SU-DHL-6 (cell line): ENCODE measurements around the gene ADCYAP1R1.

ENCODE experiments used
- H2AFZ ChIP-seq: fragments of 200-600 bp; sonication (generic); 2 replicates; pipeline ENCODE4 v1.6.1; 2014; ENCODE audit warnings: low read depth, mild to moderate bottlenecking, moderate library complexity, mixed read lengths, antibody characterized with exemption, low read length; ENCODE audit not compliant: severe bottlenecking
- H3F3A ChIP-seq: fragments of 200-600 bp; shearing (Covaris generic); 2 replicates; pipeline ENCODE4 v1.6.0; 2016; ENCODE audit warnings: antibody characterized with exemption, mild to moderate bottlenecking; ENCODE audit not compliant: insufficient read depth
- H3K27ac ChIP-seq: fragments of 200-600 bp; sonication (generic); 2 replicates; pipeline ENCODE4 v1.5.1; 2016; ENCODE audit warnings: low read depth, mild to moderate bottlenecking, low read length, moderate library complexity, mixed read lengths
- H3K27me3 ChIP-seq: fragments of 200-600 bp; sonication (generic), shearing (Covaris generic); 2 replicates; pipeline ENCODE4 v1.6.0; 2014; ENCODE audit warnings: mild to moderate bottlenecking, low read length
- H3K36me3 ChIP-seq: fragments of 200-600 bp; sonication (generic); 2 replicates; pipeline ENCODE4 v1.6.1; 2014; ENCODE audit warnings: mild to moderate bottlenecking, low read length, mixed read lengths
- H3K4me2 ChIP-seq: fragments of 300-600, 200-600 bp; shearing (Covaris generic), sonication (generic); 2 replicates; pipeline ENCODE4 v1.6.0; 2014; ENCODE audit warnings: low read length, low read depth, mild to moderate bottlenecking; ENCODE audit not compliant: poor library complexity, severe bottlenecking
- H3K4me3 ChIP-seq: fragments of 200-600 bp; sonication (generic); 2 replicates; pipeline ENCODE4 v1.5.1; 2014; ENCODE audit warnings: antibody characterized with exemption, low read length, mild to moderate bottlenecking, mixed read lengths; ENCODE audit not compliant: insufficient read depth, poor library complexity, severe bottlenecking
- H3K79me2 ChIP-seq: fragments of 200-600 bp; sonication (generic); 2 replicates; pipeline ENCODE4 v1.6.1; 2014; ENCODE audit warnings: mild to moderate bottlenecking, low read length, moderate library complexity; ENCODE audit not compliant: insufficient read depth
- H3K9ac ChIP-seq: fragments of 200-600 bp; sonication (generic); 2 replicates; pipeline ENCODE4 v1.7.0; 2014; ENCODE audit warnings: mild to moderate bottlenecking, low read length
- H3K9me2 ChIP-seq: fragments of 200-600 bp; sonication (generic); replicated peaks from 2 replicates; pipeline ENCODE4 v1.6.1; 2014; ENCODE audit warnings: low read length; ENCODE audit not compliant: insufficient read depth
- H3K9me3 ChIP-seq: fragments of 200-600 bp; sonication (generic); 2 replicates; pipeline ENCODE4 v1.6.1; 2014; ENCODE audit warnings: low read length, mixed read lengths; ENCODE audit not compliant: insufficient read depth
- H4K20me1 ChIP-seq: fragments of 200-600 bp; sonication (generic); 2 replicates; pipeline ENCODE4 v1.6.1; 2014; ENCODE audit warnings: low read depth, mild to moderate bottlenecking, antibody characterized with exemption, low read length, moderate library complexity, mixed read lengths
- CTCF ChIP-seq: fragments of 200-600 bp; sonication (generic); IDR thresholded peaks from one replicate; pipeline ENCODE4 v1.5.1; 2017; ENCODE audit warnings: antibody characterized with exemption, mild to moderate bottlenecking, low read length, moderate library complexity; ENCODE audit not compliant: insufficient read depth, poor library complexity, severe bottlenecking
- EZH2phosphoT487 ChIP-seq: fragments of 200-600 bp; sonication (generic), shearing (Covaris generic); conservative IDR thresholded peaks from 2 replicates; pipeline ENCODE4 v1.6.1; 2018; ENCODE audit warnings: mild to moderate bottlenecking, antibody characterized with exemption, low read length, moderate library complexity, mixed read lengths

Gene ADCYAP1R1

GRCh38 chr7:31084226-31084625, 32.1 kb downstream of the ADCYAP1R1 start:
- no peaks in the 10 kb centered on the region for H3K79me2 ChIP-seq
- no peak overlapping the region for H3K4me2 ChIP-seq
- no peaks in the 10 kb centered on the region for H3K9me2 ChIP-seq
- no peak for TF ChIP-seq EZH2phosphoT487
- no peak for TF ChIP-seq CTCF
- H3K27ac ChIP-seq, result no peak overlapping the region
- no peak overlapping the region for H2AFZ ChIP-seq
- H3K9me3 ChIP-seq, result no peaks in the 10 kb centered on the region
- no peaks in the 10 kb centered on the region for H3K27me3 ChIP-seq
- no peaks in the 10 kb centered on the region for H4K20me1 ChIP-seq
- H3K36me3 ChIP-seq, result no peaks in the 10 kb centered on the region
- no peak overlapping the region for H3K4me3 ChIP-seq
- no peak overlapping the region for H3K9ac ChIP-seq
- no peaks in the 10 kb centered on the region for H3F3A ChIP-seq

GRCh38 chr7:31087351-31087750, 35.2 kb downstream of the ADCYAP1R1 start:
- Histone ChIP-seq H3K4me2 (no peak overlapping the region), H3K27me3 (no peaks in the 10 kb centered on the region), H3K9me2 (no peaks in the 10 kb centered on the region), H3K79me2 (no peaks in the 10 kb centered on the region), H3K36me3 (no peaks in the 10 kb centered on the region), H2AFZ (no peak overlapping the region), H4K20me1 (no peaks in the 10 kb centered on the region), H3F3A (no peaks in the 10 kb centered on the region), H3K9ac (no peak overlapping the region), H3K9me3 (no peaks in the 10 kb centered on the region), H3K27ac (no peak overlapping the region), H3K4me3 (no peak overlapping the region)
- TF ChIP-seq EZH2phosphoT487, result no peak
- TF ChIP-seq CTCF, result no peak

- Histone ChIP-seq H3K9me2 (no peaks in the 10 kb centered on the region), H3K27me3 (no peaks in the 10 kb centered on the region), H3K4me2 (no peak overlapping the region), H3K36me3 (no peaks in the 10 kb centered on the region), H2AFZ (no peak overlapping the region), H3K9me3 (no peaks in the 10 kb centered on the region), H3K79me2 (no peaks in the 10 kb centered on the region), H3F3A (no peaks in the 10 kb centered on the region), H4K20me1 (no peaks in the 10 kb centered on the region), H3K9ac (no peak overlapping the region), H3K27ac (no peak overlapping the region), H3K4me3 (no peak overlapping the region)
- TF ChIP-seq EZH2phosphoT487 (no peak), CTCF (no peak)
Observed at GRCh38 chr7:31091924-31092434, 39.9 kb downstream of the ADCYAP1R1 start.

GRCh38 chr7:31092606-31093005, 40.5 kb downstream of the ADCYAP1R1 start:
- TF ChIP-seq CTCF, result no peak
- no peak for TF ChIP-seq EZH2phosphoT487
- Histone ChIP-seq H3K79me2 (no peaks in the 10 kb centered on the region), H3K9me2 (no peaks in the 10 kb centered on the region), H3K4me2 (no peak overlapping the region), H3K27ac (no peak overlapping the region), H3K27me3 (no peaks in the 10 kb centered on the region), H4K20me1 (no peaks in the 10 kb centered on the region), H3K36me3 (no peaks in the 10 kb centered on the region), H3K4me3 (no peak overlapping the region), H2AFZ (no peak overlapping the region), H3K9ac (no peak overlapping the region), H3K9me3 (no peaks in the 10 kb centered on the region), H3F3A (no peaks in the 10 kb centered on the region)
